GM19240 (cell line): ENCODE measurements around the gene C11orf24.

Experiments used
- DNase-seq: peaks from one replicate; pipeline ENCODE4 v3.0.0; 2011; ENCODE audit warnings: low spot score; ENCODE audit not compliant: insufficient read length

The C11orf24 gene

GRCh38 chr11:68271781-68272608, at the start of gene C11orf24:
Gene C11orf24, minus strand, starts transcription at chr11:68271973. Its CDS starts 8,206 bp downstream, at chr11:68263767.
- peak; percentile 82 for DNase-seq

GRCh38 chr11:68317147-68317785, 45.5 kb upstream of the C11orf24 start:
- DNase-seq, result no peak

- DNase-seq, result no peak
These were observed 43.6 kb upstream of the C11orf24 start for GRCh38 chr11:68315171-68315920.

- DNase-seq, result no peak
These were observed 42.7 kb upstream of the C11orf24 start for GRCh38 chr11:68314203-68315170.

GRCh38 chr11:68313574-68314202, 41.9 kb upstream of the C11orf24 start:
- DNase-seq, result no peak

- no peak for DNase-seq
These were observed 41.2 kb upstream of the C11orf24 start for GRCh38 chr11:68312780-68313573.

- peak; percentile 36 for DNase-seq
These were observed 40.5 kb upstream of the C11orf24 start, which contains the start of gene LRP5 for GRCh38 chr11:68312117-68312779. Gene LRP5, plus strand, starts transcription at chr11:68312591. Its CDS starts 124 bp downstream, at chr11:68312715.

- DNase-seq, result no peak
These were observed 39.7 kb upstream of the C11orf24 start for GRCh38 chr11:68311160-68312116.

GRCh38 chr11:68309621-68310185, 37.9 kb upstream of the C11orf24 start:
- DNase-seq, result no peak

GRCh38 chr11:68308068-68308467, 36.3 kb upstream of the C11orf24 start:
- no peak for DNase-seq

- DNase-seq, result no peak
These were observed 34.9 kb upstream of the C11orf24 start for GRCh38 chr11:68306636-68307035.

- no peak for DNase-seq
These were observed 32.4 kb upstream of the C11orf24 start for GRCh38 chr11:68303982-68304780.

- no peak for DNase-seq
These were observed 31.3 kb upstream of the C11orf24 start for GRCh38 chr11:68303083-68303482.

- DNase-seq, result no peak
These were observed 30.9 kb upstream of the C11orf24 start for GRCh38 chr11:68302670-68303069.

- no peak for DNase-seq
These were observed 30.5 kb upstream of the C11orf24 start for GRCh38 chr11:68302256-68302655.

- DNase-seq, result no peak
These were observed 28.5 kb upstream of the C11orf24 start for GRCh38 chr11:68300076-68300830.
